Body of pancreas (tissue), 4 donors: ENCODE data around the gene RTF2.

ENCODE experiments used
- CTCF ChIP-seq, 7 experiments: fragments of 450-650 bp in 4 of 7; fragments of 200-600 bp in 3 of 7; sonication (generic) in 3 of 7; IDR thresholded peaks; one replicate each; pipeline ENCODE4 v1.5.1; 2016 to 2019; ENCODE audit warnings: antibody characterized with exemption in 7 of 7
- POLR2A ChIP-seq, 3 donors: fragments of 450-650 bp; IDR thresholded peaks; one replicate each; pipeline ENCODE4 v1.6.1; 2016; ENCODE audit warnings: antibody characterized with exemption in 3 of 3, mild to moderate bottlenecking in 2 of 3

GRCh38 chr20:56437196-56437960 lies 31.0 kb upstream of the RTF2 start:
- TF ChIP-seq CTCF (IDR thresholded peaks at IDR 0.05) (no peak), POLR2A (IDR thresholded peaks at IDR 0.05) (no peak)
